SK-N-SH treated with all-trans-retinoic acid at 6 μM for 48 hours (cell line): ENCODE results near the gene AKAP6.

ENCODE experiments used
- ATAC-seq: fragments of 200-7000 bp; cut with Tn5 transposase; 3 replicates; pipeline ENCODE4 v1.9.1; 2020; ENCODE audit warnings: mild to moderate bottlenecking, moderate library complexity
- ARNTL ChIP-seq: fragments of 450-650 bp; formaldehyde crosslinking; IDR thresholded peaks from 2 replicates; pipeline ENCODE4 v1.5.0; 2020; ENCODE audit warnings: low read depth, mild to moderate bottlenecking, moderate library complexity, borderline replicate concordance
- BACH2 ChIP-seq: fragments of 250-450 bp; sonication (Bioruptor Pico); IDR thresholded peaks from 2 replicates; pipeline ENCODE4 v1.9.0; 2021; ENCODE audit warnings: mild to moderate bottlenecking, borderline replicate concordance
- CSDC2 ChIP-seq: fragments of 250-450 bp; sonication (Bioruptor Pico); IDR thresholded peaks from 2 replicates; pipeline ENCODE4 v1.5.0; 2020; ENCODE audit warnings: mild to moderate bottlenecking, moderate library complexity
- ESRRG ChIP-seq: fragments of 250-450 bp; sonication (Bioruptor Pico); IDR thresholded peaks from 2 replicates; pipeline ENCODE4 v1.6.1; 2021; ENCODE audit warnings: mild to moderate bottlenecking
- GLIS3 ChIP-seq: fragments of 250-450 bp; sonication (Bioruptor Pico); IDR thresholded peaks from 2 replicates; pipeline ENCODE4 v1.5.0; 2020; ENCODE audit warnings: mild to moderate bottlenecking, moderate library complexity
- ISL1 ChIP-seq: fragments of 250-450 bp; sonication (Bioruptor Pico); IDR thresholded peaks from 2 replicates; pipeline ENCODE4 v2.1.2; 2022; ENCODE audit warnings: mild to moderate bottlenecking, moderate library complexity
- OSR1 ChIP-seq: fragments of 250-450 bp; sonication (Bioruptor Pico); IDR thresholded peaks from 2 replicates; pipeline ENCODE4 v1.8.0; 2022; ENCODE audit warnings: moderate library complexity, mild to moderate bottlenecking, inconsistent platforms
- PPARA ChIP-seq: fragments of 250-450 bp; sonication (Bioruptor Pico); IDR thresholded peaks from 2 replicates; pipeline ENCODE4 v1.5.0; 2020; ENCODE audit warnings: mild to moderate bottlenecking, borderline replicate concordance
- RARB ChIP-seq: fragments of 250-450 bp; sonication (Bioruptor Pico); IDR thresholded peaks from 2 replicates; pipeline ENCODE4 v1.8.0; 2021; ENCODE audit warnings: mild to moderate bottlenecking, moderate library complexity
- SNAI2 ChIP-seq: fragments of 250-450 bp; sonication (Bioruptor Pico); IDR thresholded peaks from 2 replicates; pipeline ENCODE4 v1.5.0; 2020; ENCODE audit warnings: mild to moderate bottlenecking, moderate library complexity
- TCF4 ChIP-seq: fragments of 250-450 bp; sonication (Bioruptor Pico); IDR thresholded peaks from 2 replicates; pipeline ENCODE4 v1.8.0; 2021; ENCODE audit warnings: mild to moderate bottlenecking, moderate library complexity, borderline replicate concordance
- ZC3H10 ChIP-seq: fragments of 250-450 bp; sonication (Bioruptor Pico); IDR thresholded peaks from 2 replicates; pipeline ENCODE4 v1.5.1; 2021; ENCODE audit warnings: mild to moderate bottlenecking, moderate library complexity
- ZFP3 ChIP-seq: fragments of 250-450 bp; sonication (Bioruptor Pico); IDR thresholded peaks from 2 replicates; pipeline ENCODE4 v1.5.0; 2020; ENCODE audit warnings: mild to moderate bottlenecking, moderate library complexity
- ZFP30 ChIP-seq: fragments of 450-650 bp; formaldehyde crosslinking; IDR thresholded peaks from 2 replicates; pipeline ENCODE4 v1.5.0; 2022; ENCODE audit warnings: mild to moderate bottlenecking, moderate library complexity
- ZNF565 ChIP-seq: fragments of 450-650 bp; formaldehyde crosslinking; conservative IDR thresholded peaks from 2 replicates; pipeline ENCODE4 v1.5.0; 2020; ENCODE audit warnings: low read depth, mild to moderate bottlenecking, moderate library complexity
- ZNF70 ChIP-seq: fragments of 450-650 bp; formaldehyde crosslinking; IDR thresholded peaks from 2 replicates; pipeline ENCODE4 v1.5.0; 2020; ENCODE audit warnings: mild to moderate bottlenecking, moderate library complexity
- TF ChIP-seq, protein P1 (sequence below): fragments of 250-450 bp; sonication (Bioruptor Pico); IDR thresholded peaks from 2 replicates; pipeline ENCODE4 v1.5.1; 2020; ENCODE audit warnings: low read depth, mild to moderate bottlenecking, moderate library complexity
- TF ChIP-seq, protein P2 (sequence below): fragments of 250-450 bp; sonication (Bioruptor Pico); IDR thresholded peaks from 2 replicates; pipeline ENCODE4 v1.5.0; 2020; ENCODE audit warnings: mild to moderate bottlenecking, moderate library complexity
- TF ChIP-seq, protein P3 (sequence below): fragments of 250-450 bp; sonication (Bioruptor Pico); IDR thresholded peaks from 2 replicates; pipeline ENCODE4 v1.5.1; 2021; ENCODE audit warnings: mild to moderate bottlenecking, moderate library complexity
- TF ChIP-seq, protein P4 (sequence below): fragments of 250-450 bp; sonication (Bioruptor Pico); IDR thresholded peaks from 2 replicates; pipeline ENCODE4 v1.8.0; 2021; ENCODE audit warnings: low read depth, mild to moderate bottlenecking, moderate library complexity, borderline replicate concordance
- TF ChIP-seq, protein P5 (sequence below): fragments of 250-450 bp; sonication (Bioruptor Pico); IDR thresholded peaks from 2 replicates; pipeline ENCODE4 v1.8.0; 2020; ENCODE audit warnings: mild to moderate bottlenecking, moderate library complexity, borderline replicate concordance

Gene AKAP6

DNA sequence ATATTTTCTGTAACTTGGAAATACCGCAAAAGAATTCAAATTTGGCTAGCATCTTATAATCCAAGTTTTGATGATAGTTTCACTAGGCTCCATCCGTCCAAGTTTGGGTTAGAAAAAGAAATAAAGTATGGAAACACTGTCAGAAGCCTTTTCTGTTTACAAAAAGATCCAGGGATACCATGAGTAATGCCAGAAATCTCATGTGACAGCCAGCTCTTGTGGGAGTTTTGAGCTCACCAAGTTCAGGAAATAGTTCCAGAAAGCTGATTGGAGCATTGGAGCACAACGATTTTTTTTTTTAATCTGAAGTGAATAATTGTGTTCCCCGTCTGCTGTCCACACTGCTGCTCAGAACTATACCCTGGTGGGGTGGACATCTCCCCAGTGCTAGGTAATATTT, 379.9 kb downstream of the AKAP6 start (continued):
- TF ChIP-seq SNAI2 (CRISPR knock-in tag) (no peak), ZFP3 (CRISPR knock-in tag) (no peak), GLIS3 (CRISPR knock-in tag) (no peak), TCF4 (CRISPR knock-in tag) (no peak)
- TF ChIP-seq, protein P1, sequence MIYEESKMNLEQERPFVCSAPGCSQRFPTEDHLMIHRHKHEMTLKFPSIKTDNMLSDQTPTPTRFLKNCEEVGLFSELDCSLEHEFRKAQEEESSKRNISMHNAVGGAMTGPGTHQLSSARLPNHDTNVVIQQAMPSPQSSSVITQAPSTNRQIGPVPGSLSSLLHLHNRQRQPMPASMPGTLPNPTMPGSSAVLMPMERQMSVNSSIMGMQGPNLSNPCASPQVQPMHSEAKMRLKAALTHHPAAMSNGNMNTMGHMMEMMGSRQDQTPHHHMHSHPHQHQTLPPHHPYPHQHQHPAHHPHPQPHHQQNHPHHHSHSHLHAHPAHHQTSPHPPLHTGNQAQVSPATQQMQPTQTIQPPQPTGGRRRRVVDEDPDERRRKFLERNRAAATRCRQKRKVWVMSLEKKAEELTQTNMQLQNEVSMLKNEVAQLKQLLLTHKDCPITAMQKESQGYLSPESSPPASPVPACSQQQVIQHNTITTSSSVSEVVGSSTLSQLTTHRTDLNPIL (CRISPR knock-in tag) = no peak

DNA sequence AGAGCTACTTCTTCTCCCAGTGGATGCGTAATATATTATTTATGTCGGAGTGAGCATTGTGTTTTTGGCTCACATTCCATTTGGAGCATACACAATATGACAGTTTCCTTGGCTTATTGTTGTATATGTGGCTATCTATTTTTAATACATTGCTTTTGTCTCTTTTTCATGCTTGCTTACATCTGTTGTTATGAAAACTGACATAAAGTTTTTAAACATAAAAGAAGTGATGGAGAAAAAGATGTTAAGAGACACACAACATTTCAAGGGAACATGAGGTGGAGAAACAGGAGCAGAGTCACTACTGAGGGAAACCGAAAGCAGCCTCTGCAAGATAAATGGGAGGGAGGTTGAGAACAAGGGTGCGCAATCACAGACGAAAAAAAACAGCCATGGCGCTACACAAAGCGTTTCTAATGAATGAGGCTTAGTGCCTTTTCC, 381.2 kb downstream of the AKAP6 start:
- ATAC-seq = no peak
- TF ChIP-seq SNAI2 (CRISPR knock-in tag) (no peak), ZNF70 (CRISPR knock-in tag) (no peak), ZFP3 (CRISPR knock-in tag) (no peak), OSR1 (no peak)
- TF ChIP-seq, protein P2, sequence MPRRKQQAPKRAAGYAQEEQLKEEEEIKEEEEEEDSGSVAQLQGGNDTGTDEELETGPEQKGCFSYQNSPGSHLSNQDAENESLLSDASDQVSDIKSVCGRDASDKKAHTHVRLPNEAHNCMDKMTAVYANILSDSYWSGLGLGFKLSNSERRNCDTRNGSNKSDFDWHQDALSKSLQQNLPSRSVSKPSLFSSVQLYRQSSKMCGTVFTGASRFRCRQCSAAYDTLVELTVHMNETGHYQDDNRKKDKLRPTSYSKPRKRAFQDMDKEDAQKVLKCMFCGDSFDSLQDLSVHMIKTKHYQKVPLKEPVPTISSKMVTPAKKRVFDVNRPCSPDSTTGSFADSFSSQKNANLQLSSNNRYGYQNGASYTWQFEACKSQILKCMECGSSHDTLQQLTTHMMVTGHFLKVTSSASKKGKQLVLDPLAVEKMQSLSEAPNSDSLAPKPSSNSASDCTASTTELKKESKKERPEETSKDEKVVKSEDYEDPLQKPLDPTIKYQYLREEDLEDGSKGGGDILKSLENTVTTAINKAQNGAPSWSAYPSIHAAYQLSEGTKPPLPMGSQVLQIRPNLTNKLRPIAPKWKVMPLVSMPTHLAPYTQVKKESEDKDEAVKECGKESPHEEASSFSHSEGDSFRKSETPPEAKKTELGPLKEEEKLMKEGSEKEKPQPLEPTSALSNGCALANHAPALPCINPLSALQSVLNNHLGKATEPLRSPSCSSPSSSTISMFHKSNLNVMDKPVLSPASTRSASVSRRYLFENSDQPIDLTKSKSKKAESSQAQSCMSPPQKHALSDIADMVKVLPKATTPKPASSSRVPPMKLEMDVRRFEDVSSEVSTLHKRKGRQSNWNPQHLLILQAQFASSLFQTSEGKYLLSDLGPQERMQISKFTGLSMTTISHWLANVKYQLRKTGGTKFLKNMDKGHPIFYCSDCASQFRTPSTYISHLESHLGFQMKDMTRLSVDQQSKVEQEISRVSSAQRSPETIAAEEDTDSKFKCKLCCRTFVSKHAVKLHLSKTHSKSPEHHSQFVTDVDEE (CRISPR knock-in tag) = no peak

DNA sequence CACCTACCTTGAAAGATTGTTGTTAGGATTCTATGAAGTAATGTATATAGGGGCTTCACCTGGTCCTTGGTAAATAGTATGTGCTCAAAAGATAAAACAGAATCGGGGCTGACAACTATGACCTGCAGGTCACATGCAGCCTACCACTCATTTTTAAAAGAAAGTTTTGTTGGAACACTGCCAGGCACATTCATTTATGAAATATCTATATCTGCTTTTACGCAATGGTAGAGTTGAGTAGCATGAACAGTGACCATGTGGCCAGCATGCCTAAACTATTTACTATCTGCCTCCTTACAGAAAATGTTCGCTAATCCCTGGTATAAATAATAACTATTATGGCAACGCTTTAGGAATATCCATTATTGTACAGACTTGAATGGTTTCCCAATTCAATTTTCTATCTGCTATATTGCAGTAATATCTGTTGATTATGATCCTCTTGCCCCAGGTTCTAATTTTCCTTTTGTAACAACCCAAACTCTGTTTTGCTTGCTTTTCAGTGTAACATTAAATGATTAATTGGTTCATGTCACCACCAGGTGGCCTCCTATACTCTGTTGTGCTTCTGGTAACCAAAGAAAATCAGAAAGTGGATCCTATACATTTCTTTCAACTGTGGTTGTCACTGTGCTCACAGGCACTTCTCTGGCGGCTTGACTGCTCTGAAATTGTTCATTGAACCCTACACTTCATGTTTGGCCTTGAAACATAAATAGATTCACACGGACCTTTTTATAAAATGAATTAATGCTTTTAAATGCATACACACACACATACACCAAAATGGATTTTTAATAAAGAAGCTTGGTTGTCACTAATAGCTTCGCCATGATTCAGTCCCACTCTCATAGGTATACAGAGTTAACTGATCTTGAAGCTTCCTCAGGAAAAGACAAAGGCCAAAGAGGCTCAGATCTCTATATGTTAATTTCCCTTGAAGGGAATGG, 381.9 kb downstream of the AKAP6 start:
- peak; percentile 74 for ATAC-seq

More for the DNA sequence above, 381.9 kb downstream of the AKAP6 start:
- no peak for TF ChIP-seq ZFP3 (CRISPR knock-in tag)
- TF ChIP-seq, protein P3, sequence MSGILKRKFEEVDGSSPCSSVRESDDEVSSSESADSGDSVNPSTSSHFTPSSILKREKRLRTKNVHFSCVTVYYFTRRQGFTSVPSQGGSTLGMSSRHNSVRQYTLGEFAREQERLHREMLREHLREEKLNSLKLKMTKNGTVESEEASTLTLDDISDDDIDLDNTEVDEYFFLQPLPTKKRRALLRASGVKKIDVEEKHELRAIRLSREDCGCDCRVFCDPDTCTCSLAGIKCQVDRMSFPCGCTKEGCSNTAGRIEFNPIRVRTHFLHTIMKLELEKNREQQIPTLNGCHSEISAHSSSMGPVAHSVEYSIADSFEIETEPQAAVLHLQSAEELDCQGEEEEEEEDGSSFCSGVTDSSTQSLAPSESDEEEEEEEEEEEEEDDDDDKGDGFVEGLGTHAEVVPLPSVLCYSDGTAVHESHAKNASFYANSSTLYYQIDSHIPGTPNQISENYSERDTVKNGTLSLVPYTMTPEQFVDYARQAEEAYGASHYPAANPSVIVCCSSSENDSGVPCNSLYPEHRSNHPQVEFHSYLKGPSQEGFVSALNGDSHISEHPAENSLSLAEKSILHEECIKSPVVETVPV (CRISPR knock-in tag) = no peak
- TF ChIP-seq ARNTL (CRISPR knock-in tag) = no peak
- TF ChIP-seq ISL1 (CRISPR knock-in tag) = no peak
- no peak for TF ChIP-seq ZC3H10 (CRISPR knock-in tag)
- TF ChIP-seq ZNF70 (CRISPR knock-in tag) = no peak
- TF ChIP-seq SNAI2 (CRISPR knock-in tag) = no peak
- TF ChIP-seq, protein P2 (CRISPR knock-in tag) = no peak
- no peak for TF ChIP-seq ZFP30 (CRISPR knock-in tag)
- TF ChIP-seq, protein P4, sequence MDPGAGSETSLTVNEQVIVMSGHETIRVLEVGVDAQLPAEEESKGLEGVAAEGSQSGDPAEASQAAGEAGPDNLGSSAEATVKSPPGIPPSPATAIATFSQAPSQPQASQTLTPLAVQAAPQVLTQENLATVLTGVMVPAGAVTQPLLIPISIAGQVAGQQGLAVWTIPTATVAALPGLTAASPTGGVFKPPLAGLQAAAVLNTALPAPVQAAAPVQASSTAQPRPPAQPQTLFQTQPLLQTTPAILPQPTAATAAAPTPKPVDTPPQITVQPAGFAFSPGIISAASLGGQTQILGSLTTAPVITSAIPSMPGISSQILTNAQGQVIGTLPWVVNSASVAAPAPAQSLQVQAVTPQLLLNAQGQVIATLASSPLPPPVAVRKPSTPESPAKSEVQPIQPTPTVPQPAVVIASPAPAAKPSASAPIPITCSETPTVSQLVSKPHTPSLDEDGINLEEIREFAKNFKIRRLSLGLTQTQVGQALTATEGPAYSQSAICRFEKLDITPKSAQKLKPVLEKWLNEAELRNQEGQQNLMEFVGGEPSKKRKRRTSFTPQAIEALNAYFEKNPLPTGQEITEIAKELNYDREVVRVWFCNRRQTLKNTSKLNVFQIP (CRISPR knock-in tag) = no peak
- no peak for TF ChIP-seq OSR1
- no peak for TF ChIP-seq ESRRG
- no peak for TF ChIP-seq PPARA (CRISPR knock-in tag)
- no peak for TF ChIP-seq GLIS3 (CRISPR knock-in tag)
- TF ChIP-seq ZNF565 (CRISPR knock-in tag) = no peak
- TF ChIP-seq CSDC2 (CRISPR knock-in tag) = no peak
- TF ChIP-seq BACH2 (CRISPR knock-in tag) = no peak
- TF ChIP-seq RARB (CRISPR knock-in tag) = no peak
- TF ChIP-seq, protein P5, sequence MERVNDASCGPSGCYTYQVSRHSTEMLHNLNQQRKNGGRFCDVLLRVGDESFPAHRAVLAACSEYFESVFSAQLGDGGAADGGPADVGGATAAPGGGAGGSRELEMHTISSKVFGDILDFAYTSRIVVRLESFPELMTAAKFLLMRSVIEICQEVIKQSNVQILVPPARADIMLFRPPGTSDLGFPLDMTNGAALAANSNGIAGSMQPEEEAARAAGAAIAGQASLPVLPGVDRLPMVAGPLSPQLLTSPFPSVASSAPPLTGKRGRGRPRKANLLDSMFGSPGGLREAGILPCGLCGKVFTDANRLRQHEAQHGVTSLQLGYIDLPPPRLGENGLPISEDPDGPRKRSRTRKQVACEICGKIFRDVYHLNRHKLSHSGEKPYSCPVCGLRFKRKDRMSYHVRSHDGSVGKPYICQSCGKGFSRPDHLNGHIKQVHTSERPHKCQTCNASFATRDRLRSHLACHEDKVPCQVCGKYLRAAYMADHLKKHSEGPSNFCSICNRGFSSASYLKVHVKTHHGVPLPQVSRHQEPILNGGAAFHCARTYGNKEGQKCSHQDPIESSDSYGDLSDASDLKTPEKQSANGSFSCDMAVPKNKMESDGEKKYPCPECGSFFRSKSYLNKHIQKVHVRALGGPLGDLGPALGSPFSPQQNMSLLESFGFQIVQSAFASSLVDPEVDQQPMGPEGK (CRISPR knock-in tag) = no peak
